ENCODE measurements around the gene TDRD7.

GRCh38 chr9:97425973-97426336, 14.1 kb downstream of the TDRD7 start:
- TF ChIP-seq CTCF (IDR thresholded peaks at IDR 0.05; ENCODE audit: insufficient read depth, low read depth, low read length) (no peak), EZH2 (IDR thresholded peaks at IDR 0.05; ENCODE audit: insufficient read depth, low read length) (no peak)
